Activated CD4-positive, alpha-beta T cell treated with anti-CD3 and anti-CD28 coated beads for 48 hours (primary cell): ENCODE data around the gene IKBKE.
A peak's percentile ranks its signal among the peaks of the same experiment; 100 is the strongest.

Source experiments
- DNase-seq: peaks from one replicate; pipeline ENCODE4 v3.0.0-alpha.2; 2020

The IKBKE gene

DNA sequence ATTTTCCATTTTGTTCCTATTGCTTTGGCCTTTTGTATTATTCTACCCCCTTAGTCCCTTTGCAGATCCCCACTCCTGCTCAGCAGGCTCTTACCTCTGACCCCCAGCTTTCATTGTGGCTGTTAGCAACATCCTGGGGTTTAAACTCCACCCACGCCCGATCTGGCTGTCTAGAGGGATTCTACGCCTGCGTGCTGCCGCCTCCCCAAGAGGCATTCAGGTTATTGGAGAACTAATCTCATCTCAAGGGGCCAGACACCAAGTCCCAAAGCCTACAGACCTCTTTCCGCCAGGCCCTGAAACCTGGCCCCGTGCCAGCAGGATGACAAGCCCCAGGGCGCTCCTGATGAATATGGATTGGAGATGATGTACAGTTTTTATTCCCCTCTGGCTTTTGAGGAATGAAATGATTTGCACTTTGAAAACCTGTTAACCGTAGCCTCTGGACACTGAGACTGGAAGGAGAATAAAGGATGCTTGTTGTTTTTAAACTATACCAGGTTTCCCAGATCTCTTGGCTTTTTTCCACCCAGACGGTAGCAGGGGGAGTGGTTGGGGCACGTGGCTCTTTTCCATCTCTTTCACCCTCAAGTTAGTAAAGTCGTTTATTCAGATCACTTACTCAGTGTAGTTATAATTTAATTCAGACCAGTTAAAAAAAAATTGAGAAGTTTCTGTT, 14.5 kb upstream of the IKBKE start:
- no peak for DNase-seq

DNA sequence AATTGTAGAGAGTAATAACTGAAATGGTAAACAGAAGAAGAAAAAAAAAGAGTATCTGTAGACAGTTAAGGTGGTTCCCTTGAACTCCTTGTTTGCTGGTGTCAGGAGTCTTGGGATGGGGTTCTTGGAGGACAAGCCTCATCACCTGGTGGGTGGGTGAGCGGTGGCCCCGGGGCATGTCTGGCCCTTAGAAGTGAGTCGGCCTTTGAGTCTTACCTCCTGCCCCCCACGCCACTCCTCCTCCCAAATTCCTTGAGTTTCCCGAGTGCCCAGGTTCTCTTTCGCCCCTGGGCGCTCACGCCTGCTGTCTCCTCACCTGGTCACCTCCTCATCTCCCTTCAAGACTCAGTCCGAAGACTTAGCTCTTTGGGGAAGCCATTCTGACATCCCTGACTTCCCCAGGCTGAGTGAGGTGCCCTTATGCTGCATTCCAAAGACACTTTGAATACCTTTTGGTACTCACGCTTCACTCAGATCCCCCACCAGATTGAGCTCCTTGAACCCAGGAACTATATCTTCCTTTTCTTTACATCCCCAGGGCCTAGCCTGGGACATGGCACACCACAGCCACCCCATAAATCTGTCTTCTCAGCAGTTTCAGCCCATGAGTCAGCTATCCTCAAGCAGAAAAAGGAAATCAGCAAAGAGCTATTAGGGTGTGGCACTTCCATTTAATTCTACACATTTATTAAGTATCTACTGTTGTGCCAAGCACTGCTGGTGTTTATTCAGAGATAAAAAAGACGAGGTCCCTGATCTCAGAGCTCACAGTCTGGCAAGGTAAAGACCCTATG, 13.5 kb upstream of the IKBKE start:
- no peak for DNase-seq

DNA sequence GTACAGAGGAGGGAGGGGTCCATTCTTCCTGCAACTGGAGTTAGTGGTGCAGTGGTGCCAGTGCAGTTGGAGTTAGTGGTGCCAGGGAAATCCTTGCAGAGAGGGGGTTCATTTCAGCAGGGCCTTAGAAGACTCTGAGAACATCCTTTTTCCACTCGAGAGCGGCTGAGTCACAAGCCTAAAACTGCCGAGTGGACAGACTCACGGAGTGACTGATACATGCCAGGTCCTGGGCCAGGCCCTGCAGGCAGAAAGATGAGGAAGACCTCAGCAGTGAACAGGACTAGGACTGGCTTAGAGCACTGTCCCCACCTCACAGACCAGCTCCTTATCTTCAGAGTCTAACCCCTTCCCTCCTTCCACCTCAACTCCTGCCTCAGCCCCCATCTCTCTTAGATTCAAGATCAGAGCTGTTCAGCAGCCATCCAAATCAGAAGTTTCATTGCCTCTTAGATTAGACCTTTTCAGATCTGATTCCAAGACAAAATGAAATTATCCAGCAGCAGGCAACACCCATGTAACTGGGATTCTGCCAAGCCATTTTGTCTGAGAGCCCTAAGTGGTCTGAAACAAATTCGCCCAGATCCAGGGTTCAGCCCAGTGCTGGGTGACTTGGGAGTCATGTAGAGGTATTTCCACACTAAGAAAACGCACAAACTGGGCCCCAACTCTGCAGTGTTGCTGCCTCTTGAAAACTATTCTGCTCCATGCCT, 12.7 kb upstream of the IKBKE start:
- DNase-seq = peak; percentile 33

GRCh38 chr1:206459703-206460102, 10.6 kb upstream of the IKBKE start:
- no peak for DNase-seq

- DNase-seq = no peak
These were observed 9.3 kb upstream of the IKBKE start for GRCh38 chr1:206460836-206461426.

DNA sequence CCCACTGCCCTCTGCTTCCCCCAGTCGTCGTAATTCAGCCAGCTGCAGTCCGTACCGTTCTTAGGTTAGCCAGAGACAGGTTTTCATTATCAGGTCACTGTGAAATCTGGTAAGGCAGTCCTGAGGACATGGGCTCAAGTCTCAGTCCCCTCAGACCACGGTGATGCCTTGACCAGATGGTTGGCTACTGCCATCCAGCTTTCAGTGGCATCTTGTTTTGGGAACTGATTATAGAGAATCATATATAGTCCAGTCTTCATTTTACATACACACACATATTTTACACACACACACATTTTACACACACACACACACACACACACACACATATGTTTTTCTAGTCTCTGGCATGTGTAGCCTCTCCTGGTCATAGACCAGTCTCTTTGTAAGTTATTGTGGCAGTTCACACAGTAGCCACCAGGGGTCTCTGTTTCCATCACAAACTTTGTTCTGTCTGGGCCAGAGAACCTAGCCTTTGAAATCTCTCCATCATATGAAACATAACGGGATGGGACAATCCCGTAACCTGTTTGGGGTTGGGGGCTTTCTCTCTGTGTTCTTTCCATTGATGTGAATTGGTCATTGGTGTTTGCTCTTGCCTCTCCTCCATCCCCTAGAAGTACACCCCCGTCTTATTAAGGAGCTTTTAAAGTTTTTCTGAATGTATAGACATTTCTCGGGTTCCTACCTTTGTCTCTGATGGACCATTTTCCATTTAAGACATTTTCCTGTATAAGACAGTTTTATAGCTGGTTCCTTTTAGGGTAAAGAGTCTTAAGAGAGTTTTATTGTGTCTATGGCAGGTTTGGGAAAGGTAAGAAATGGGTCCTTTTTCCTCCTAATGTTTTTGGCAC, 8.4 kb upstream of the IKBKE start:
- DNase-seq = peak; percentile 85

DNA sequence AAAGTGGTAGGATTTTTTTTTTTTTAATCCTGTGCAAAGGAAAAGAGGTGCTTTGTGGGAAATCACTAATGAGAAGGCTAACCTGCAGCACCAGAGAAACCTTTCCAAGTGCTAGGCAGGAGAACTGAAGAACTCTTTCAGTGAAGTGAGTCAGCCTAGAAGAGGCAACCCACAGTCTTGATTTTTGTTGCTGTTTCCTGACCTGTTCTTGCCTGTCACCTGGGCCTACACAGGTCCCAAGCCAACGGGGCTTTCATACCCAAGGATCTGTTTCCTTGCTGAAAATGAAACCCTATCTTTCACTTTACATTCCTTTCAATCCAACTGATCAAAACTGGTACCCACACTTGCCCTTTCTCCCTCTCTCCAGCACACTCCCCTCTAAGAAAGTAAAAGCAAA, 7.1 kb upstream of the IKBKE start:
- peak; percentile 46 for DNase-seq

- DNase-seq = no peak
These were observed 6.4 kb upstream of the IKBKE start for GRCh38 chr1:206463911-206464310.

DNA sequence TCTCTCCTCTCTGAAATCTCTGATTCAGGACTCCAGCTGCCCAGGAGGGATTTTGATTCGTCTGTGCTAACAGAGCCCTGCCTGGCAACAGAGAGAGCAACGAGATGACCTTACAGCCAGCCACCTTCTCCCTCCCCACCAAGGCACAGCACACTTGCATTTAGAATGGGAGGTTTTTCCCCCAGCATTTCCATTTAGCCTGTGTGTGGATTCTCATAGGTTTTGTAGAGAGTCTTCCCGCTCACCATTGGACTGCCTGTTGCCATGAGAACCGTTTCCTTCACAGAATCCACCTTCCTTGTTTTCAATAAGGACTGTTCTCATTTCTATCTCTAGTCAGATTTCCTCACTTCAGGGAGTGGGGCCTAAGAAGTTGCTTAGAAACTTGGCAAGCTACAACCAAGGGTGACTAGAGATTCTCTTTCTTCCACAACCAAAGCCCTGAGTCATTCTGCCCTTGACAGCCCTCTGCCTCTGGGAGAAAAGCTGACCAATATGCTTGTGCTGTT, 5.8 kb upstream of the IKBKE start:
- peak; percentile 25 for DNase-seq

GRCh38 chr1:206465951-206466350, 4.3 kb upstream of the IKBKE start:
- no peak for DNase-seq

- no peak for DNase-seq
These were observed 3.2 kb upstream of the IKBKE start for GRCh38 chr1:206466840-206467649.

DNA sequence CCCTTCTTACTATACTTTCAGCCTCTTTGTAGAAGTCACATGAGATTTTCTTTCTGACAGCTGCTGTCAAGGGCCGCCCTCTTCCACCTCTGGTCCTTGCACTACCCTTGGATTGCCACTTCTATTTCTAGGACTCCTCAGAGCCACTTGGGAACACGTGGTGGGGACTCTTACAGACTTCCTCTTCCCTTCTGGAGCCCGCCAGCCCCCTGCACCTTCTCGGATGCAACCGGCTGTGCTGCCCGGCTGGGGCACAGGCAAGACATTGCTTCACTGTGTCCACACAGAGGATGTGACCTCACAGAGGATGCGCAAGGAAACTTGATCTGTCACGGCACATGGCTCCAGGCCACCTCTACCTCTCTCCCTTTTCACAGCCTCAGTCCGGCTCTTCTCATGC, 2.4 kb upstream of the IKBKE start:
- DNase-seq = peak; percentile 27

DNA sequence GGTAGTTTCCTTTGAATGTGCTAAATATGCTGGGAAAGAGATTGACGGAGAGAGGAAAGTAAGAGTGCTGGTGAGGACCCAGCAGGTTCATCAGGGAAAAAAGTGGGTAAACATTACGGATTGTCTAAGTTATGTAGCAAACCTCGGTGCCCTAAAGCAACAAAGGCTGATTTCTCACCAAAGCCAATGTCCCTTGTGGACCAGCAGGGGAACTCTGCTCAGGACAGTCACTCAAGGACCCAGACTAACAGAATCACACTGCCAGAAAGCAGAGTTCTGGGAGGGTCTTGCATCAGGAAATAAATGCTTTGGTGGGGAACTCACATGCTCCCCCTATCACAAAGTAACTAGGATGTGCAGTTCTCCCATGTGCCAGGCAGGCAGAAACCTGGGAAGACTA, 1.7 kb upstream of the IKBKE start:
- no peak for DNase-seq

DNA sequence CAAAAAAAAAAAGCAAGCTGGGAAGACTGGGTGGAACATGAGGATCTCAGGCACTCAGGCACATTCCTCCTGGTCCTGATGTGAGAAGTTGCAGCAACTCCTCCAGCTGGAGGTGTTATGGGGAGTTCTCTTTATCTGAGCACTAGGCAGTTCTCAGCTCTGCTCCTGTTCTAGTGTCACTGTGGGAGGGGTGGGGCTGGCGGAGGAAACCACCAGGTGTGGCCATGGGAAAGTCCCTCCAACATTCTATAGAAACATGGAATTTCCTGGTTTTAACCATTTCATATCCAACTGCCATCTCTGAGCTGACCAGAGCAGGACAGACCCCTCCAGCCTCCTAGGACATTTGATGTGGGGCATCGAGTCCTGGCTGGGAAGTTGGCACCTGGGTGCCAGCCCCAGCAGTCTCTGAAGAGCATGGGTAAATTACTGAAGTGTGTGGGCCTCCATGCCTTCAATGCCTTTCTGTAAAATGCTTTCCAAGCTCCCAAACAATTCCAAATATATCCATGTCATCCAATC, 804 bp upstream of the IKBKE start:
- peak; percentile 34 for DNase-seq

DNA sequence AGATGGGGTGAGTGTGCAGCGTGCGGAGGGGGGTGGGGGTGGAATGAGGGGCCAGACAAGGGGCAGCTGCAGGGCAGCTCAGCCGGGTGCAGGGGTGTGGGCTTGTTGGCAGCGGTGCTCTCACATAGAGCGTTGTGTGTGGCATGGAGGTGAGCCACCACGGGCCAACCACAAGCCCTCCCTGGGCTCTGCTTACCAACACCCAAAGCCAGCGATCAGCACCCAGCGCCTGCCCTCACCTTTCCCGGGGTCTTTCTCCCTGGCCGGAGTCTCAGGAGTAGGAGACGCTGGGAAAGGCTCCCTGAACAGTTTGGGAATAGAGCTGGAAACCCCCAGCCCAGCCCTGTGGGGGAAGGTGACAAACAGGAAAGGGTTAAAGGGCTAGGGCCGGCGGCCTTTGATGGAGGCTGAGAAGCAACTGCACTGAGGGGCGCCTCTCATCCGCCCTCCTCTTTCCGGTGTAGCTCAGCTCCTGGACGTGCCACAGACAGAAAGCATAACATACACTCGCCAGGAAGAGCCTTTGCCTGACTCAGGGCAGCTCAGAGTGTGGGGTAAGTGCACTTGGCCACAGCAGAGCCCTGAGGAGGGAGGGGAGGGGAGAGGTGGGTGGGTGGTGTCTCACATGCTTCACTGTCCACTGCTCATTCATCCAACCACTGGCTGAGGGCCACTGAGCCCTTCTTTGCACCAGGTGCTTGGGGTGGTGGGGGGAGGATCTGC, 577 bp downstream of the IKBKE start:
- peak; percentile 65 for DNase-seq

DNA sequence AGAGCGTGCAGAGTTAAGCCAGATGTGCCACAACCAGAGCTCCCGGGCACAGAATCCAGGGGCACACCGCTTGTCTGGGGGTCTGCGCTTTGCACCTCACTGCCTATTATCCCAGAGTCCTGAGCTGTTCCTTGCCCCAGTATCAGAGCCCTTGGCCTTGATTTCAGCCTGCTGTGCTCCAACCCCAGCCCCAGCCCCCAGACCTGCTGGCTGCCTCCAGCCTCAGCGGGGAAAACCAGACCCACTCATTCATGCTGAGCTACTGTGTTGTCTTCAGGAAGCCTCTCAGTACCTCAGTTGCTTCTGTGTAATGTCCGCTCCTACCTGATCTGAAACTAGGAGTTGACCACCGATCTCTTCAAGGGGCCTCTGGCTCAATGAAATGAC, 1.1 kb downstream of the IKBKE start:
- DNase-seq = peak; percentile 25

DNA sequence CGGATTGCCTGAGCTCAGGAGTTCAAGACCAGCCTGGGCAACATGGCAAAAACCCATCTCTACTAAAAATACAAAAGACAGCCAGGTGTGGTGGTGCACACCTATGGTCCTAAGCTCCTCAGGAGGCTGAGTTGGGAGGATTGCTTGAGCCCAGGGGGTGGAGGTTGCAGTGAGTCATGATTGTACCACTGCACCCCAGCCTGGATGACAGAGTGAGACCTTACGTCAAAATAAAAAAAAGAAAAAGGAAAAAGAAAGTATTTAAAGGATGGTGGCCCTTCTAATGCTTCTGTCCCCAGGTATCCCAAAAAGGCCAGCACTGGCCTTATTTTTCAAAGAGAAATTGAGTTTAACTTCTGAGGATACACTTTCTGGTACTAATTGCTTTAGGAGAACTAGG, 1.7 kb downstream of the IKBKE start:
- DNase-seq = peak; percentile 42

DNA sequence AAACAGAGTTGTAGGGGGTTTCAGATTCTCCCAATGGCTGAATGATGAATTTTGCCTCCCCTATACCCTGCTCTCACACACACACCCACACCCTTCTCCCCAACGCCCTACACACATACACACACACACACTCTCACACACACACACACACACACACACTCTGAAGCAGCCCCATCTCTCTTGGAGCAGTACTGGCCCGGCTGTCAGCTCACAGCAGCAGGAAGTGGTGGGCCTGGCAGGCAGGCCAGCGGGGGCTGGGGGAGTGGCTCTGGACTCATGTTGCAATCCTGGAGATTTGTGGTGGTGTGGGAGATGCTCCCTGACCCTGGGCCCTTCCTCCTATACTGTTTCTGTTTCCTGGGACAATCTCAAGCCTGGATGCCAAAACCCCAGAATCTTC, 2.2 kb downstream of the IKBKE start:
- DNase-seq = peak; percentile 37

DNA sequence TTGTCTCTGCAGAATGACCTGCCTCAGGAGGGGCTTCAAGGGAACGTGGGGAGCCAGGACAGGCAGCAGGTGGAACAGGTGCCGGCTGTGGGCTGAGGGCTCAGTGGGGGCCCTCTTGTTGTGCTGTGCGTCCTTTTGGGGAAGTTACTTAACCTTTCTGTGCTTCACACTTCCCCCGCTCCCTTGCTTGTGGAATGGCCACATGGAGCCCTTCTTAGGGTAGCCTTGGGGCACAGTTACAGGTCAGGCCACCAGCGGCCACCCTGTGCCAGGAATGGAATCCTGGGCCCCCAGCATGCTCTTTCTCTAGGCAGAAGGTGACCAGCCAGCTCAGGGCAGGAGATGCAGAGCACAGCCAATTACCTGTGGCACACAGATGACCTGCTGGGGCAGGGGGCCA, 2.6 kb downstream of the IKBKE start:
- DNase-seq = no peak

DNA sequence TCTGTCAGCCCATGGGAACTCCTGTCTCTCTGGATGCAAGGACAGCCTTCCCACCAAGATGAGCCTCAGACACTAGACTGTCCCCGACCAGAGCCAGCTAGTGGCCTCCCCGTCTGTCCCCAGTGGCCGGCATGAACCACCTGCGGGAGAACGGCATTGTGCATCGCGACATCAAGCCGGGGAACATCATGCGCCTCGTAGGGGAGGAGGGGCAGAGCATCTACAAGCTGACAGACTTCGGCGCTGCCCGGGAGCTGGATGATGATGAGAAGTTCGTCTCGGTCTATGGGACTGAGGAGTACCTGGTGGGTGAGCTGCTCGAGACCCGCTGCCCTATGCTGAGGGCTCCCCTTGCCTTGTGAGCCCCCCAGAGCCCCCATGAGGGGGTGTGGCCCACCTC, 5.8 kb downstream of the IKBKE start:
- no peak for DNase-seq

DNA sequence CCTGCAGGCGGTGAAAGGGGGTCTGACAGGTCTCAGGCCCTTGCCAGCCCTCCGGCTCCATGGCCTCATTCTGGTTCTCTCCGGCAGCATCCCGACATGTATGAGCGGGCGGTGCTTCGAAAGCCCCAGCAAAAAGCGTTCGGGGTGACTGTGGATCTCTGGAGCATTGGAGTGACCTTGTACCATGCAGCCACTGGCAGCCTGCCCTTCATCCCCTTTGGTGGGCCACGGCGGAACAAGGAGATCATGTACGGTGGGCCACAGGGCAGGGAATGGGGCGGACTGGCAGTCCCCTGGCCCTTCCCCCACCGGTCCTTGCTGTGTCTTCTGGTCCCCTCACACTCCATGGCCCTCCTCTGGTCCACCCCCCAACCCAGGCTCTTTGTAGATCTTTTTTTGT, 6.3 kb downstream of the IKBKE start:
- no peak for DNase-seq
